ENCODE measurements around the gene HS6ST1.
"Not testable (repeated sequence)": the region's sequence is repeated elsewhere in the genome, so short reads cannot be mapped to it uniquely, and the experiment has no call there.

HS6ST1 gene

GRCh38 chr2:128280158-128280871 is 38.4 kb downstream of the HS6ST1 start:
- DNase-seq, result no peak

- DNase-seq, result no peak
Measured at GRCh38 chr2:128279786-128280157, 38.9 kb downstream of the HS6ST1 start.

GRCh38 chr2:128279009-128279408 is 39.7 kb downstream of the HS6ST1 start:
- no peak for DNase-seq

GRCh38 chr2:128277961-128278681 is 40.5 kb downstream of the HS6ST1 start:
- DNase-seq, result no peak

- no peak for DNase-seq
Measured at GRCh38 chr2:128276878-128277675, 41.6 kb downstream of the HS6ST1 start.

- no peak for DNase-seq
Measured at GRCh38 chr2:128275498-128276045, 43.1 kb downstream of the HS6ST1 start.

GRCh38 chr2:128274218-128274617 is 44.5 kb downstream of the HS6ST1 start:
- no peak for DNase-seq

GRCh38 chr2:128273469-128274081 is 45.1 kb downstream of the HS6ST1 start:
- peak; percentile 34 for DNase-seq

- peak; percentile 61 for DNase-seq
Measured at GRCh38 chr2:128272601-128273468, 45.8 kb downstream of the HS6ST1 start.

- no peak for DNase-seq
Measured at GRCh38 chr2:128271911-128272600, 46.6 kb downstream of the HS6ST1 start.

- DNase-seq, result no peak
Measured at GRCh38 chr2:128271597-128271910, 47.1 kb downstream of the HS6ST1 start.

GRCh38 chr2:128270672-128271596 is 47.7 kb downstream of the HS6ST1 start:
- no peak for DNase-seq

GRCh38 chr2:128269990-128270671 is 48.5 kb downstream of the HS6ST1 start:
- DNase-seq, result no peak

- DNase-seq, result no peak
Measured at GRCh38 chr2:128269063-128269989, 49.3 kb downstream of the HS6ST1 start.

- DNase-seq, result not testable (repeated sequence)
Measured at GRCh38 chr2:128268611-128269010, 50.1 kb downstream of the HS6ST1 start.

- not testable (repeated sequence) for DNase-seq
Measured at GRCh38 chr2:128268145-128268544, 50.5 kb downstream of the HS6ST1 start.

GRCh38 chr2:128267649-128268048 is 51.0 kb downstream of the HS6ST1 start:
- not testable (repeated sequence) for DNase-seq

GRCh38 chr2:128267197-128267596 is 51.5 kb downstream of the HS6ST1 start:
- not testable (repeated sequence) for DNase-seq

Measured in NCI-H2029 treated with DMSO at 0.1 percent for 48 hours (cell line).